GM21360 (cell line): ENCODE measurements around the gene RRP1.

Source experiments
- ATAC-seq: cut with Tn5 transposase; IDR thresholded peaks from one replicate; pipeline ENCODE4 v1.9.1; 2021; ENCODE audit warnings: mild to moderate bottlenecking, moderate library complexity; ENCODE audit not compliant: unreplicated experiment

RRP1 gene

GRCh38 chr21:43775190-43775589 lies 14.2 kb upstream of the RRP1 start:
- ATAC-seq, result no peak

GRCh38 chr21:43775795-43776430 lies 13.5 kb upstream of the RRP1 start, which contains the start of gene CSTB:
TSS of gene CSTB (minus strand) at chr21:43776308. CDS start at chr21:43776269, 39 bp downstream.
- ATAC-seq, result peak; percentile 58

- ATAC-seq, result no peak
Observed at GRCh38 chr21:43777953-43778352, 11.4 kb upstream of the RRP1 start.

GRCh38 chr21:43778469-43779335 lies 10.7 kb upstream of the RRP1 start:
- ATAC-seq, result no peak

GRCh38 chr21:43779660-43780059 lies 9.7 kb upstream of the RRP1 start:
- no peak for ATAC-seq

GRCh38 chr21:43781846-43782245 lies 7.5 kb upstream of the RRP1 start:
- no peak for ATAC-seq

- no peak for ATAC-seq
Observed at GRCh38 chr21:43782431-43783097, 6.8 kb upstream of the RRP1 start.

GRCh38 chr21:43783098-43783700 lies 6.2 kb upstream of the RRP1 start:
- ATAC-seq, result no peak

GRCh38 chr21:43785134-43785533 lies 4.2 kb upstream of the RRP1 start:
- ATAC-seq, result no peak

GRCh38 chr21:43786300-43786806 lies 3.0 kb upstream of the RRP1 start:
- no peak for ATAC-seq

GRCh38 chr21:43786807-43787440 lies 2.5 kb upstream of the RRP1 start:
- ATAC-seq, result no peak

- no peak for ATAC-seq
Observed at GRCh38 chr21:43790010-43790524, 690 bp downstream of the RRP1 start.

- ATAC-seq, result no peak
Observed at GRCh38 chr21:43792406-43792805, 3.0 kb downstream of the RRP1 start.

GRCh38 chr21:43793243-43793642 lies 3.9 kb downstream of the RRP1 start:
- no peak for ATAC-seq

GRCh38 chr21:43794311-43794710 lies 4.9 kb downstream of the RRP1 start:
- no peak for ATAC-seq

GRCh38 chr21:43794857-43795256 lies 5.5 kb downstream of the RRP1 start:
- ATAC-seq, result no peak

GRCh38 chr21:43797415-43797814 lies 8.0 kb downstream of the RRP1 start:
- no peak for ATAC-seq

- no peak for ATAC-seq
Observed at GRCh38 chr21:43797925-43798715, 8.7 kb downstream of the RRP1 start.

GRCh38 chr21:43799301-43799840 lies 10.0 kb downstream of the RRP1 start:
- ATAC-seq, result no peak
